Tibial nerve (tissue), 4 donors: ENCODE results near the gene PDE4DIP. TPM values are rescaled to one million over a fixed set of nuclear protein-coding genes. Genes with fewer than 3 reads are reported as not detected.
"Not testable (repeated sequence)": the region's sequence is repeated elsewhere in the genome, so short reads cannot be mapped to it uniquely, and the experiment has no call there.

Experiments
- DNase-seq, 2 donors: peaks; one replicate each; pipeline ENCODE4 v3.0.0-alpha.2; 2019; ENCODE audit warnings: low spot score in 2 of 2
- H3K27ac ChIP-seq, 4 donors: fragments of 200-600 bp; sonication (generic) in 3 of 4; one replicate each; pipeline ENCODE4 v1.5.1; 2017 to 2019; ENCODE audit warnings: mild to moderate bottlenecking in 1 of 4
- H3K27me3 ChIP-seq, 2 donors: fragments of 200-600 bp; sonication (generic) in 1 of 2; one replicate each; pipeline versions ENCODE4 v1.5.1 to v1.6.0; 2017 to 2019
- H3K36me3 ChIP-seq, 3 donors: fragments of 200-600 bp; sonication (generic); one replicate each; pipeline ENCODE4 v1.5.1; 2018 to 2019
- H3K4me1 ChIP-seq, 4 donors: fragments of 200-600 bp; sonication (generic) in 3 of 4; one replicate each; pipeline ENCODE4 v1.5.1; 2017 to 2019
- H3K4me3 ChIP-seq, 4 donors: fragments of 200-600 bp; sonication (generic) in 3 of 4; one replicate each; pipeline ENCODE4 v1.5.1; 2017 to 2019; ENCODE audit warnings: mild to moderate bottlenecking in 1 of 4, moderate library complexity in 1 of 4
- H3K9me3 ChIP-seq, 4 donors: fragments of 200-600 bp; sonication (generic) in 3 of 4; one replicate each; pipeline ENCODE4 v1.5.1; 2017 to 2019
- WGBS, 2 donors: methylation state at CpG; one replicate each; pipeline ENCODE4 v1.1.5; 2018; 5-methylcytosine and 5-hydroxymethylcytosine counted together
- total RNA-seq, 4 donors: library from RNA; depleted of rRNA; stranded (reverse); fragments of >200 nt; gene quantifications; one replicate each; pipeline ENCODE4 v1.1.0, GENCODE V29; 2016

The PDE4DIP gene
- total RNA-seq, 4 donors from 2014 or later, result 104 to 188 (median 175) TPM

GRCh38 chr1:148975453-148975852 is 131.2 kb downstream of the PDE4DIP start:
- not testable (repeated sequence) for H3K9me3 ChIP-seq, H3K27ac ChIP-seq, H3K4me3 ChIP-seq, H3K27me3 ChIP-seq, H3K4me1 ChIP-seq, DNase-seq
- WGBS, 2 donors, result 82 to 90% methylated on average over 1 of the region's 1 CpG
- peaks cover 3 to 33% (median 18%) of the 10 kb centered on the region in 3 donors for H3K36me3 ChIP-seq

GRCh38 chr1:148975866-148976537 is 131.8 kb downstream of the PDE4DIP start:
- H3K4me1 ChIP-seq, H3K9me3 ChIP-seq, H3K4me3 ChIP-seq, H3K27me3 ChIP-seq, H3K27ac ChIP-seq, DNase-seq: not testable (repeated sequence)
- H3K36me3 ChIP-seq, result peaks cover 3 to 39% (median 23%) of the 10 kb centered on the region in 3 donors
- 72 to 81% methylated on average over 1 of the region's 1 CpG for WGBS, 2 donors

GRCh38 chr1:148977785-148978184 is 133.6 kb downstream of the PDE4DIP start:
- H3K27ac ChIP-seq, DNase-seq, H3K9me3 ChIP-seq, H3K4me1 ChIP-seq, H3K27me3 ChIP-seq, H3K4me3 ChIP-seq: not testable (repeated sequence)
- peaks cover 3 to 57% (median 23%) of the 10 kb centered on the region in 3 donors for H3K36me3 ChIP-seq
- WGBS, 2 donors, result 94 to 96% methylated on average over 1 of the region's 1 CpG

- H3K4me3 ChIP-seq, DNase-seq, H3K27ac ChIP-seq, H3K9me3 ChIP-seq, H3K27me3 ChIP-seq, H3K4me1 ChIP-seq, H3K36me3 ChIP-seq: not testable (repeated sequence)
- 70 to 76% methylated on average over 3 of the region's 3 CpGs for WGBS, 2 donors
Measured at GRCh38 chr1:148989378-148989777, 145.2 kb downstream of the PDE4DIP start.

- H3K4me1 ChIP-seq, H3K36me3 ChIP-seq, H3K27ac ChIP-seq, DNase-seq, H3K9me3 ChIP-seq, H3K27me3 ChIP-seq, H3K4me3 ChIP-seq: not testable (repeated sequence)
- 76 to 80% methylated on average over 5 to 6 of the region's 7 CpGs for WGBS, 2 donors
Measured at GRCh38 chr1:148990233-148990788, 146.1 kb downstream of the PDE4DIP start.

GRCh38 chr1:148991818-148992217 is 147.6 kb downstream of the PDE4DIP start:
- 100% methylated on average over 1 of the region's 2 CpGs for WGBS, 2 donors
- not testable (repeated sequence) for H3K9me3 ChIP-seq, H3K27ac ChIP-seq, H3K4me1 ChIP-seq, DNase-seq, H3K36me3 ChIP-seq, H3K27me3 ChIP-seq, H3K4me3 ChIP-seq

GRCh38 chr1:148992364-148992763 is 148.1 kb downstream of the PDE4DIP start:
- H3K4me3 ChIP-seq, H3K27ac ChIP-seq, DNase-seq, H3K27me3 ChIP-seq, H3K36me3 ChIP-seq, H3K9me3 ChIP-seq, H3K4me1 ChIP-seq: not testable (repeated sequence)
- 100% methylated on average over 1 of the region's 2 CpGs for WGBS, 2 donors

- not testable (repeated sequence) for H3K27me3 ChIP-seq, H3K9me3 ChIP-seq, H3K27ac ChIP-seq, H3K4me1 ChIP-seq, H3K36me3 ChIP-seq, DNase-seq, H3K4me3 ChIP-seq
- 94 to 100% methylated on average over 4 to 5 of the region's 5 CpGs for WGBS, 2 donors
Measured at GRCh38 chr1:148996449-148997224, 152.4 kb downstream of the PDE4DIP start.

- WGBS, 2 donors, result 75 to 86% methylated on average over 1 to 3 of the region's 6 CpGs
- H3K9me3 ChIP-seq, H3K4me3 ChIP-seq, H3K27ac ChIP-seq, H3K4me1 ChIP-seq, DNase-seq, H3K27me3 ChIP-seq, H3K36me3 ChIP-seq: not testable (repeated sequence)
Measured at GRCh38 chr1:148997405-148997804, 153.2 kb downstream of the PDE4DIP start.

- WGBS, 2 donors, result no CpG with 5 or more reads among the region's 8 CpGs
- not testable (repeated sequence) for H3K4me1 ChIP-seq, H3K9me3 ChIP-seq, H3K27me3 ChIP-seq, DNase-seq, H3K36me3 ChIP-seq, H3K27ac ChIP-seq, H3K4me3 ChIP-seq
Measured at GRCh38 chr1:149002664-149003063, 158.4 kb downstream of the PDE4DIP start.

GRCh38 chr1:149008326-149008725 is 164.1 kb downstream of the PDE4DIP start:
- 100% methylated on average over 1 of the region's 4 CpGs; no CpG with 5 or more reads in 1 of the 2 donors for WGBS, 2 donors
- H3K4me1 ChIP-seq, DNase-seq, H3K4me3 ChIP-seq, H3K27ac ChIP-seq, H3K27me3 ChIP-seq, H3K36me3 ChIP-seq, H3K9me3 ChIP-seq: not testable (repeated sequence)

- not testable (repeated sequence) for H3K4me1 ChIP-seq, H3K27ac ChIP-seq, H3K27me3 ChIP-seq, H3K36me3 ChIP-seq, DNase-seq, H3K4me3 ChIP-seq, H3K9me3 ChIP-seq
- WGBS, 2 donors, result no CpG with 5 or more reads among the region's 2 CpGs
Measured at GRCh38 chr1:149008769-149009168, 164.5 kb downstream of the PDE4DIP start.

GRCh38 chr1:149009761-149010160 is 165.5 kb downstream of the PDE4DIP start:
- H3K27me3 ChIP-seq, H3K27ac ChIP-seq, H3K4me3 ChIP-seq, H3K9me3 ChIP-seq, H3K36me3 ChIP-seq, DNase-seq, H3K4me1 ChIP-seq: not testable (repeated sequence)
- WGBS, 2 donors, result 94 to 96% methylated on average over 3 of the region's 3 CpGs
